Fibroblast of the conjunctiva (primary cell): ENCODE measurements around the gene ORAI1.
A peak's percentile ranks its signal among the peaks of the same experiment; 100 is the strongest.
"Not testable (repeated sequence)": the region's sequence is repeated elsewhere in the genome, so short reads cannot be mapped to it uniquely, and the experiment has no call there.

ENCODE experiments used
- DNase-seq: peaks from one replicate; pipeline ENCODE4 v3.0.0-alpha.2; 2010; ENCODE audit warnings: low read depth

Gene ORAI1

GRCh38 chr12:121603581-121603980 is 22.7 kb upstream of the ORAI1 start:
- no peak for DNase-seq

- no peak for DNase-seq
Observed at GRCh38 chr12:121608301-121608700, 18.0 kb upstream of the ORAI1 start.

DNA sequence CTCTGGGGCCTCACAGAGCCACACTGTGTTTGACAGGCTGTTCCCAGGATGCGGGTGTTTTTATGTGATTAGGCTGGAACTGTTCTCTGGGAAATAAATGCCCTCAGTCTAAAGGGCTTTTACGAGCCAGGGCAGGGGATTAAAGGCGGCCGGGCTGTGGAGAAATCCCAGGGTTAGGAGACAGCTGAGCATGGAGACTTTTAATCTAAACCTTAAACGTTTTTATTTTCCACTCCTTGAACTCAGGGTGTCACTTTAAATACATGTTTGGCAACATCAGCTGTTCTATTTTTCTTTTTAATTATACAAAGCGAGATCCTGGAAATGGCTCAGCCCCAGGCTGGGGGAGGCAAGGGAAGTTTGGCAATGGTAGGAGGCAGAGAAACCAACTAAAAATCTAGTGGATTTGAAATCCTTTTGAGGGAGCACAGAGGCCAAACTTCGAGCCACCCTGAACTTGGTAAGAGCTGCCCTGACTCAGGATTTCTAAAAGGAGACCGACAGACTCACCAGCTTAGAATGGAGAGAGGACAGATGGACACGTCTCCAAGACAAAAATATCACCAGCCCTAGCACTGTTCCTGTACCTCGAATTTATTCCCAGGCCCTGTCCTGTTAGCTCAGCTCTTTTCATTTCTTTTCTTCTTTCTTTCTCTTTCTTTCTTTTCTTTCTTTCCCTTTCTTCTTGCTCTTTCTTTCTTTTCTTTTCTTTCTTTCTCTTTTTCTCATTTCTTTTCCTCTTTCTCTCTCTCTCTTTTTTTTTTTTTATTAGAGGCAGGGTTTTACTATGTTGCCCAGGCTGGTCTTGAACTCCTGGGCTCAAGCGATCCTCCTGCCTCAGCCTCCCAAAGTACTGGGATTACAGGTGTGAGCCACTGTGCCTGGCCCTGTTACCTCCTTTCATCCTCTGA is 15.8 kb upstream of the ORAI1 start:
- DNase-seq: no peak

DNA sequence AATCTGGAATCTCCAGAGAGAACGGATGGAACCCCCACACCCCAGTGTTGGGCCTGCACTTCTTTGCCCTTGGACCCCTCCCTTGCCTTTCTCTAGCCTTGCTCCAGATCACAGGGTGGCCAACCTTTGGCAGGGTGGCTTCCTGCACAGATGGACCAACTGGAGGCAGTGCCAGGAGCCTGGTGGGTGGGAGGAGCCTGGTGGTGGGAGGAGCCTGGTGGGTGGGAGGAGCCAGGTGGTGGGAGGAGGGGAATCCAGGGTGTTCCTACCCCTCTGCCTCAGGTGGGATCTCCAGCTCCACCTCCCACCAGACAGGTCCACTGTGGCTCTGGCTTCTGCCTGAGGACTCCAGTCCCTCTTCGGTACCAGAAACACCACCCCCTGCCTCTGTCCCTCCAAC is 15.0 kb upstream of the ORAI1 start:
- DNase-seq: no peak

GRCh38 chr12:121613462-121613861 is 12.9 kb upstream of the ORAI1 start:
- no peak for DNase-seq

DNA sequence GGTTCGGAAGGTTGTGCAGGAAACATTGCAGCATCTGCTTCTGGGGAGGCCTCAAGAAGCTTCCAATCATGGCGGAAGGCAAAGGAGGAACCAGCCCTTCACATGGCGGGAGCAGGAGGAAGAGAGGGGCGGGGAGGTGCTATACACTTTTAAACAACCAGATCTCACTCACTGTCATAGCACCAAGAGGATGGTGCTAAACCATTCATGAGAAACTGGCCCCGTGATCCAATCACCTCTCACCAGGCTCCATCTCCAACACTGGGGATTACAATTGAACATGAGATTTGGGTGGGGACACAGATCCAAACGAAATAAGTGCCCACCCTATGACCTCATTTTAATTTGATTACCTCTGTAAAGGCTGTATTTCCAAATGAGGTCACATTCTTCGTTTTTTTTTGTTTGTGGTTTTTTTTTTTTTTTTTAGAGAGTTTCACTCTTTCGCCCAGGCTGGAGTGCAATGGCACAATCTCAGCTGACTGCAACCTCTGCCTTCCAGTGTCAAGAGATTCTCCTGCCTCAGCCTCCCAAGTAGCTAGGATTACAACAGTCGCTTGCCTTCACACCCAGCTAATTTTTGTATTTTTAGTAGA is 11.4 kb upstream of the ORAI1 start:
- no peak for DNase-seq

- DNase-seq: no peak
Observed at GRCh38 chr12:121618659-121619233, 7.6 kb upstream of the ORAI1 start.

- DNase-seq: no peak
Observed at GRCh38 chr12:121620333-121620891, 5.9 kb upstream of the ORAI1 start.

DNA sequence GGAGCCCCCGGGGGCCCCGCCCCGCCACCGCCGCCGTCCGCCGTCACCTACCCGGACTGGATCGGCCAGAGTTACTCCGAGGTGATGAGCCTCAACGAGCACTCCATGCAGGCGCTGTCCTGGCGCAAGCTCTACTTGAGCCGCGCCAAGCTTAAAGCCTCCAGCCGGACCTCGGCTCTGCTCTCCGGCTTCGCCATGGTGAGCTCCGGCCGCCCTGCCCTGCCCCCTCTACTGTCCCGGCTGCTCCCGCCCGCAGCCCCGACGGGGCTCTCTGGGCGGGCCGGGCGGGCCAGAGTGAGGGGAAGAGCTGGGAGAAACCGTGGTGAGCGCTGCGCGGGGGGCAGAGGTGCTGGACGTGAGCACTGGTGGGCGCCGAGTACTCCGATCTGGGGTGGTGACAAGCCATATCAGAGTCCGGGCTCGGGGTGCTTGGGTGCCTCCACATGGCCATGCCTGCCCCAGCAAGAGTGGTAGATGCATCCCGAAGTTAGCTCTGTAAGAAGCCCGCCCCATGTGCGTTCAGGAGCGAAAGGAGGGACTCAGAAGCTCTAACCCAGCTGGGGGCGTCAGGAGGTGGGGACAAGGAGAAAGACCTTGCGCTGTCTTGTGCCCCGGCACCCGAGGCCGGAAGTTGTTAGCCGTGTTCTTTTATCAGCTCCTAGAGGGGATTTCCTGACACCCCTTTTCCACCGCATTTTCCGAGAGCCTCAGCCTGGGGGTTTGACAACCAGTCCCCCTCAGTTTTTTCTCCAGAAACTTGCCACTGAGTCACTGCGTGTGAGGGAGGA is 717 bp downstream of the ORAI1 start:
- DNase-seq: peak; percentile 34

GRCh38 chr12:121628037-121628436 is 1.7 kb downstream of the ORAI1 start:
- no peak for DNase-seq

DNA sequence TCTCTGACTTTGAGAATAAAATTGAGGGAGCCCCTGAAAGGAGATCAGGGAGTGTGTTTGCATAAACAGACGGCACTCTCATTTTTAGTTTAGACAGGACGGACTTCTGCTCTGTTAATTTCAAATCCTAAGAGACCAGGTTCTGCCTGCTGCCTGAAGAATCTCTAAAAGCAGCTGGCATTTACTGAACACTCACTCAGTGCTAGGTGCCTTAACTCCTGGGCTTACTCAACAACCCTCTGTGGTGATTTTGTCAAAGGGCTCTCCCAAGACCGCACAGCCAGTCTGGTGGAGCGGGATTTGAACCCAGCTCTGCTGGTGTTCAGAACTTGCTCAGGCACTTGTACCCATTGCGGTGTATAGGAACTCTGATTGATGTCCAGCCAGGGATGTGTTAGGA is 2.2 kb downstream of the ORAI1 start:
- no peak for DNase-seq

DNA sequence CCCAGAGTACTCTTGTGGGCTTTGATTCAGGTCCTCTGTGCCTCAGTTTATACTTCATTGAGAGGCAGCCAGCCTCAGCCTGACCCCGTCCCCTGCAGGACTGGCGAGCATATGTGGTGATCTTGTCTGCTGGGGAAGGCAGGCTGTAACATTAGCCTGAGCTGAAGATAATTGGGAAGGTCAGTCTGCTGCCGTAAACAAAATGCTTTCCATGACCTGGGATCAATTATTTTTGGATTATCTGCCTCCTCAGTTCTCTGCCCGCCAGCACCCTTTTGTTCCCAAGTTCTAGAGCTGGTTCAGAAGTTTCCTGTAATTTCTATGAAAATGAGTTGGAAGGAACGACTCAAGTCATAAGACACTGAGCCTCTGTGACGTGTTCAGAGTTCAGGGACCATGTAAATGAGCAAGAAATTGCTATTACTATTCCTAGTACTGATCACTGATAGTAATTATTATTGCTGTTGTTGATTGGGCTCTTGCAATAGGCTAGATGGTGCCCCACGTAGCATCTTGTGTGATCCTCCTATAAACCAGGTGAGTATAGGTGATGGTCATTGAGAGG is 4.5 kb downstream of the ORAI1 start:
- no peak for DNase-seq

GRCh38 chr12:121632069-121632970 is 6.0 kb downstream of the ORAI1 start:
- no peak for DNase-seq

- not testable (repeated sequence) for DNase-seq
Observed at GRCh38 chr12:121633833-121634196, 7.5 kb downstream of the ORAI1 start.

- no peak for DNase-seq
Observed at GRCh38 chr12:121634836-121635235, 8.5 kb downstream of the ORAI1 start.

DNA sequence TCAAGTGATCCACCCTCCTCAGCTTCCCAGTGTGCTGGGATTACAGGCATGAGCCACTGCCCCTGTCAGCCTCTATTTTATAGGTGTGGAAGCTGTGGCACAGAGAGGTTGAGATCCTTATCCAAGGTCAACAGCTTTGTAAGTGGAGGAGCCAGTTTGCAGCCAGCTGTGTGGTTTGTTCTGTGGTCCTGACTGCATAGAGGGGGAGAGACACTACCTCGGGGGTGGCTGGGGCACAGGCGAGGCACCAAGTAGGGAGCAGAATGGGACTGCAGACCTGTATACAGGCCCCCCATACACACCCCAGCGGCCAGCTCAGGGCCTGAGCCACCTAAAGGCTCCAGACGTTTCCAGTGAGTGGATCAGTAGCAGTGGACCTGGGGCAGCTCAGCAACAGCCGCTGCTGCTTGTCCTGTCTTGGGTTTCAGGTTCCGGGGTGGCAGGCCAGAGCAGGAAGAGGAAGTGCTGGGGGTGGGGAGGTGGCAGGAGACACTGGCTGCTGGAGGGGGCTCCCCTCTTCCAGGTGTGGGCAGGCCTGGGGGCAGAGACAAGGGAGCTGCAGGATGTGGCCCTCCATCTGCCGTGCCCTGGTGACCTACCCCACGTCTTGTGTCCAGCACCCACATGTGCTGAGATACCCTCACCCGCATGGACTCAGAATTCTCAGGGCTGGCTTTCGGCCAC is 11.0 kb downstream of the ORAI1 start:
- no peak for DNase-seq

DNA sequence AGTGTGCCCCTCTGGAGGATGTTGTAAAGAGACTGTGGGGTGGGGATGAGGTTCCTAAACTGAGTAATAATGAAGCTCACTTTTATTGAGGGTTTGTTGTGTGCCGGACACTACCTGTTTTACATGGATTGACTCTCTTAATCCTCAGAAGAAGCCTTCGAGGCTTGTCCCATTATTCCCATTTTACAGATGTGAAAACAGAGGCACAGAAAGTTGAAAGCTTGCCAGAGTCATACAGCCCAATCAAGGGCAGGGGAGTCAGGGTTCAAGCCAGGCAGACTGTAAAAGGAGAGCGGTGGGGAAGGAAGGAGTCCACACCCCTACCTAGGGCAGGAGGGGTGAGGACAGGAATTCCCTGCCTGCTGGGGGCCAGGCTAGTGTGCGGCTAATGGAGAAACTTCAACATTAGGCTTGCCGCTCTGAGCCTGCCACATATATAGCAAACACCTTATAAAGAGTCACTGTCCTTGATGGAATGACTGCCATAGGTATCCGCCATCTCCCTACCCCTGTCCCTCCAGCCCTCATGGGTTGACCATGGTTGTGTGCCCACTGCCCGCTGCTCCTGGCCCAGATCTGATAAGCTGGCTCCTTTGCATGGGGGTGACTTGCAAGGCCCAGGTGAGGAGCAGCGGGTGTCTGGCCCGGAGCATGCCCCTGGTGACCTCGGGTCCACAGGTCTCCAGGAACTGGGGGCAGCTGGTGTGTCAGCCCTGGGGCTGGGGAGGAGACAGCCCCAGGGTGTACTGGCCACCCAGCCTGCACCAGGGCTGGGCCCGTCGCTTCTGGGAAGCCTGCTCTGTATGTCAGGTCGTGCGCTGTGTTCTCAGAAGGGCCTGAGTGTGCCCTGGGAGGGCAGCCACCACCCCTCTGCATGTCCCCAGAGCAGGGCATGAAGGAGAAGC is 12.2 kb downstream of the ORAI1 start:
- DNase-seq: no peak

- no peak for DNase-seq
Observed at GRCh38 chr12:121641343-121641630, 15.0 kb downstream of the ORAI1 start.

DNA sequence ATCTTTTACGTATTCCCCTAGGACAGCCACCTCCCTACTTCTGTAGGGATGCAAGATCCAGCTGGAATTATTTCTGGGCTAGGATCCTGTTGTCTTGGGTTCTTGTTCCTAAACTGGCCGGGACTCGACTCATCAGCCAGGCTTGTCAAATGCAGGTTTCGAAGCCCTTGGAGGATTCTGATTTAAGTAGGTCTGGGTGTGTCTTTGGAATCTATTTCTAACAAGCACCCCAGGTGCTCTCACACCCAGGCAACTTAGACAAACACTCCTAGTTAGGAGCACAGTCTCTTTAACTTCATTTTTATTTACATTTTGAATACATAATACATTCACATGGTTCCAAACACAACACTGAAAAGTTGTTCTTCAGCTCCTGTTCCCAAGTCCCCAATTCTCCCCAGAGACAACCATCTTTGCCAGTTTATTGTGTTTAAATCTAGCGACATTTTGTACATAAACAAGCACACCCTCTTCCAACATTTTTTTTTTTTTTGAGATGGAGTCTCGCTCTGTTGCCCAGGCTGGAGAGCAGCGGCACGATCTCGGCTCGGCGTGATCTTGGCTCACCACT is 22.2 kb downstream of the ORAI1 start:
- DNase-seq: no peak
